ENCODE measurements around the gene FOXK2.
"Not testable (repeated sequence)": the region's sequence is repeated elsewhere in the genome, so short reads cannot be mapped to it uniquely, and the experiment has no call there.

The FOXK2 gene

DNA sequence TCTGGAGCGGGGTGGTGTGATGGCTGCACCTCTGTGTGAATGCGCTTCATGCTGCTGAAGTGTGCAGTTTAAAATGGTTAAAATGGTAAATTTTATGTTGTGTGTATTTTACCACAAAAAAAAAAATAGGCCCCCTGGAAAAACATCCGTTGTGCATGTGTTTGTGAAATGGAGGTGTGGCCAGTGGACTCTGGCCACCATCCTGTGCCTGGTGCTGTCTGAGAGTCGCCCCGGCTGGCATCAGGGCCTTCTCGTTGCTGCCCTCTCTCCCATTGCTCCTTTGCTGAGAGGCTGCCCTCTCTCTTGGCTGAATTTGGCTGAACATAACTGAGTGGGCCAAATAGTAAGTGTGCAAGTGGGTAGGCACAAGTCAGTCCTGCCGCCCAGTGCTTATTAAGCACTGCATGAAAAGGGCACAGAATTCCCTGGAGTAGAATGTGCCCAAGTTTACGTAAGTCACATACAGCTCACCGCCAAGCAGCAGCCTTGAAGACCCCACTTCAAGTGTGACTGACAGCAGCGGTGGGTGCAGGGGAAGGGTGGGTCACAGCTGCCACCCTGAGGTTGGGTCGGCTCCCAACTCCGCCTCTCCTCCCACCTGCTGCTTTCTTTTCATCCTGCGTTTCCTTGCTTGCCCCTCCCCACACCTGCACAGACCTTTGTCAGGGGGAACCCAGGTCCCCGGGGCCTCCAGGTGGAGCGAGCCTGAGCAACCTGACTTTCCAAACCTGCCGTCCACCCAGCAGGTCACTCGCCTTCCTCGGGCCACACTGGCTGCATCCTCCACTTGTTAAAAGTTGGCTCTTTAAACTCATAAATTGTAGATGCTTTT lies 46.8 kb downstream of the FOXK2 start:
- no peak for DNase-seq

DNA sequence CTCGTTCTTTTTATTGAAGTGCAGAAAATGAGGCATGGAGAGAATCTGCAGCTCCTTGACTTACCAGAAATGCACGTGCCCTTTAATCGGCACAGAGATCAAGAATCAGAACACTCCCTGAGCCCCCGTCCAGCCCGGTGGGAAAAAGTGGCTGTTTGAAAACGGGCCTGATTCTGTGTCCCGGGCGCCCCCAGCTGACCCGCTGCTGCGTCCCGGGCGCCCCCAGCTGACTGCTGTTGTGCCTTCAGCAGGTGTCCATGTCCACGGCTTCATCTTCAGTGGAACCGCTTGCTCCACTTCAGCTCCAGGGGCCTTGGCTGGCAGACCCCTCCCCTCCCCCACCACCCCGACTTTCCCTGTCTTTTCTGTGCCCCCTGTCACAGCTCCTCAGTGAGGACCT lies 47.8 kb downstream of the FOXK2 start:
- no peak for DNase-seq

DNA sequence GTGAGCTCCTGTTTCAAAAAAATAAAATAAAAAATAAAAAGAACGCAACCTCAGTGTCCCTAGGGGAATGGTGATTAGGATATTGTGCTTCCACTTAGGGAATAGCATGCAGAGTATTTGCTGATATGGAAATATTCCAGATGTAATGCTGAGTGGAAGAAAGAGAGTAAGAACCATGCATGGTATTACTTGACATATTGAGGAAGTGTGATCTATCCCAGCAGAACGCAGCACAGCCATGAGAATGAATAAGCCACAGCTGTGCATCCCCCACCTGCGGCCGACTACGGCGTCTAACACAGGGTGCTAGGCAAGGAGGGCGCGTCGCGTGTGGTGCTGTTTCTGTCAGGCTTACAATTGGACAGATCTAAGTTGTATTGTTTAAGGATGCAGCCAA lies 49.5 kb downstream of the FOXK2 start:
- DNase-seq = no peak

DNA sequence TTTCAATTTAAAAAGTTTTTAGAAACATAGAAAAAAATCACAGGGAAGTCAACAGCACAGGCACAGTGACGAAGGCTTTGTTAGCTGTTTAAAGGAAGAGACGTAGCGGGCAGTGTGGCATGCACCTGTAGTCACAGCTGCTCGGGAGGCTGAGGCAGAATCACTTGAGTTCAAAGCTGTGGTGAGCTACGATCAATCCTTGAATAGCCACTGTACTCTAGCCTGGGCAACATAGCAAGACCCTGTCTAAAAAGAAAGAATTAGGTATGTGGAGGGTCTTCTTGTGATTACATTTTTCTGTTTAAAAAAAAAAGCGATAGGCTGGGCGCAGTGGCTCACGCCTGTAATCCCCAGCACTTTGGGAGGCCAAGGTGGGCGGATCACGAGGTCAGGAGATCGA lies 50.1 kb downstream of the FOXK2 start:
- no peak for DNase-seq

DNA sequence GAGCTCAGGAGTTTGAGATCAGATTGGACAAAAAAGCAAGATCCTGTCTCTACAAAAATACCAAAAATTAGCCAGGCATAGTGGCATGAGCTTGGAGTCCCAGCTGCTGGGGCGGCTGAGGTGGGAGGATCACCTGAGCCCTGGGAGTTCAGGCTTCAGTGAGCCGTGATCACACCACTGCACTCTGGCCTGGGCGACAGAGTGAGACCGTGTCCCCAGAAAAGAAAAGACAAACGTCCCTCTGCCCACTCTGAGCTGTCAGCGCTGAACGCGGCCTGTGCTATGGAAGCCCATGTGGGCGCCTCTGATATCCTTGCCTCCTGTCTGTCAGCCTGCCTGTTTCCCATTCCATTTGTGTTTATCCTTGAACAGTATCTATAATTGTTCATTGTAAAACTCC lies 50.7 kb downstream of the FOXK2 start:
- DNase-seq = no peak

DNA sequence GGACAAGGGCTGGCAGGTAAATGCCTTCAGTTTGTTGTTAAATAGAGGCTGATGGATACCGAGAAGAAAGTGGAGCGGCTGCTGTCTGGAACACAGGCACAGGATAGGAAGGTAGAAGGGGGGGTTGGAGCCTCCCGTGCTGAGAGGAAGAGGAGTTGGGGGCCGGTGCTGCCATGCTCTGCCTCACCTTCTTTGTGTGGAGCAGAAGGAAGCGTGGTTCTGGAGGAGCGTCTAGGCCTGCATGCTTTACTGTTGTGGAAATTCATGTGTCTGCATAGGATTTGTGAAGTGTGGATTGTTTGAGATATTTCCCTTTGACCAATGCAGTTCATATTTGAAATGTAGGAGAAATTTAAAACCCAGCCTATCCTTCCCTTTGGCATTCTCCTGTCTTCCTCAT lies 52.3 kb downstream of the FOXK2 start:
- DNase-seq = no peak

DNA sequence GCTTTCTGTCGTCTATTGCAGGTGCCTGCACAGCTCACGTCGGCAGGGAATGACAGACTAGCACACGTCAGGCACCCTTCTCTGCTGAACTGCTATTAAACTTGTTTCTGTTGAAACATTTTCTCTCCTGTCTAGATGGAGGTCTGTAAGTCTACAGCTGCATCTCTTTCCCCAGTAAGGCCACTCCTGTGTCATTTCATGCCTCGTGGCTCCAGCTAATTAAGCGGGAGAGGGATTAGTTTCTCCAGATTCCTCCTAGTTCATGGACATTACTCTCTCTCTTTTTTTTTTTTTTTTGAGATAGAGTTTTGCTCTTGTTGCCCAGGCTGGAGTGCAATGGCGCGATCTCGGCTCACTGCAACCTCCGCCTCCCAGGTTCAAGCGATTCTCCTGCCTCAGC lies 54.5 kb downstream of the FOXK2 start:
- no peak for DNase-seq

DNA sequence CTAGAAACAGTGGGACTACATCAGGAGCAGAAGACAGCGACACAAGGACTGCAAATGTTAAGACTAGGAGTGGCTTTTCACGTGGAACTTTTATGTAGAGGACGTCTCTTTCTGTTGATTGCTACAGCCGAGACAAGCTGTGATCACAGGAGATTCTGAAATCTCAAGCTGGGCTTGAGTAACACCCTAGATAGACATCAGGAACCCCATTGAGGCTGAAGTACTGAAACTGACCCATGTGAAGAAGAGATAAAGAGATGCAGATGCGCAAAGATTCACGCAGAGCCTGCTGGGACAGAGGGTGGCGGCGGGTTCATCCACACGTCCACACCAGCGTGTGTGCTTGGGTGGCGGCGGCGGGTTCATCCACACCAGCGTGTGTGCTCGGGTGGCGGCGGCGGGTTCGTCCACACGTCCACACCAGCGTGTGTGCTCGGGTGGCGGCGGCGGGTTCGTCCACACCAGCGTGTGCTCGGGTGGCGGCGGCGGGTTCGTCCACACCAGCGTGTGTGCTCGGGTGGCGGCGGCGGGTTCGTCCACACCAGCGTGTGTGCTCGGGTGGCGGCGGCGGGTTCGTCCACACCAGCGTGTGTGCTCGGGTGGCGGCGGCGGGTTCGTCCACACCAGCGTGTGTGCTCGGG lies 56.2 kb downstream of the FOXK2 start:
- DNase-seq = not testable (repeated sequence)

DNA sequence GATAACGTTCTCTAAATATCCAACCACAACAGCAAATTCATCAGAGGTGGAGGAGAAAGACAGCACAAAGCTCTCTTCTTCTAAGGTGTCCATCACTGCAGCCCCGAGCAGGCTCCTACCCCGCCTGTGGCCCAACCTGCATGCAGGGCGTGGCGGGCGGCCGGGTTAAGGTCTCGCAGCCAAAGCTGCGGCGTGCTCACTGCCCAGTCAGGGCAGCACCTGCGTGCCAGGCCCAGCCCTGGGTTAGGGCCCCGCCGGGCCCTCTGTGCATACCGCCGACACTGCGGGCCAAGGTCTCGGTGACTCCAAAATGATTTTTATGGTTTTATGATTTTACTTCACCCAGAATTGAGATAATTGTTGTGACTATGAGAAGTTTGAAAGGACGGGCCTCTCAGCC lies 57.8 kb downstream of the FOXK2 start:
- no peak for DNase-seq

DNA sequence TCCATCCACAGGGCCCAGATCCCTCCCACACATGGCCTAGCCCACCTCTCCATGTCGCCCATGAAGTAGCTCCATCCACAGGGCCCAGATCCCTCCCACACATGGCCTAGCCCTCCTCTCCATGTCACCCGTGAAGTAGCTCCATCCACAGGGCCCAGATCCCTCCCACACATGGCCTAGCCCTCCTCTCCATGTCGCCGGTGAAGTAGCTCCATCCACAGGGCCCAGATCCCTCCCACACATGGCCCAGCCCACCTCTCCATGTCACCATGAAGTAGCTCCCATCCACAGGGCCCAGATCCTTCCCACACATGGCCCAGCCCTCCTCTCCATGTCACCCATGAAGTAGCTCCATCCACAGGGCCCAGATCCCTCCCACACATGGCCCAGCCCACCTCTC lies 60.4 kb downstream of the FOXK2 start:
- not testable (repeated sequence) for DNase-seq

DNA sequence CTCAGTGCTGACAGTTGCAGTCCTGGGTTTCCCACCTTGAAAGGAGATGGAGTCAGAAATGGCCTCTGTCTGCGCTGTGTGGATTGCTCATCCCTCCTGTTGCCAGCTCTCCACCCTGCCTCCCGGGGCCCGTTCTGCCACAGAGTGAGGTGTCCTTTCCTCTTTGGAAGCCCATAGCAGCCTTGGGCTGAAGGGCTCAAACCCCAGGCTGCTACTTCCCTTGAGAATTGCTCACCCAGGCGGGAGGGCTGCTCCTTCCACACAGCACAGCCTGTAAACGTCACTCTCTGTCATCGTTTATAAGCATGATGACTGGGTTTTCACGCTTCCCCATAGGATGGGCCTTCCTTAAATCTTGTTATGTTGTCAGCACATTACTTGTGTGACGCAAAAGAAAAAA lies 62.7 kb downstream of the FOXK2 start:
- DNase-seq = no peak

DNA sequence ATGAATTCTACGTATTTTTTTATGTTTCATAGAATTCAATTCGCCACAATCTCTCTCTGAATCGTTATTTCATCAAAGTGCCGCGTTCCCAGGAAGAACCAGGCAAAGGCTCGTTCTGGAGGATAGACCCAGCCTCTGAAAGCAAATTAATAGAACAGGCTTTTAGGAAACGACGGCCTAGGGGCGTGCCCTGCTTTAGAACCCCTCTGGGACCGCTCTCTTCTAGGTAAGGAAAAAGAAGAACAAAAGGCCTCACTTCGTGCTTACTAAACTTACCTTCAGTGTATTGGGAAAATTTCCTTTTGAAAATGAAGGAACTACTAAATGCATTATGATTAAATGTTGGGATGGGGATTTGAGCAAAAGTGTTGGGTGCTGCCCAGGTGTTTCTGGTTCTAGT lies 63.2 kb downstream of the FOXK2 start:
- no peak for DNase-seq

DNA sequence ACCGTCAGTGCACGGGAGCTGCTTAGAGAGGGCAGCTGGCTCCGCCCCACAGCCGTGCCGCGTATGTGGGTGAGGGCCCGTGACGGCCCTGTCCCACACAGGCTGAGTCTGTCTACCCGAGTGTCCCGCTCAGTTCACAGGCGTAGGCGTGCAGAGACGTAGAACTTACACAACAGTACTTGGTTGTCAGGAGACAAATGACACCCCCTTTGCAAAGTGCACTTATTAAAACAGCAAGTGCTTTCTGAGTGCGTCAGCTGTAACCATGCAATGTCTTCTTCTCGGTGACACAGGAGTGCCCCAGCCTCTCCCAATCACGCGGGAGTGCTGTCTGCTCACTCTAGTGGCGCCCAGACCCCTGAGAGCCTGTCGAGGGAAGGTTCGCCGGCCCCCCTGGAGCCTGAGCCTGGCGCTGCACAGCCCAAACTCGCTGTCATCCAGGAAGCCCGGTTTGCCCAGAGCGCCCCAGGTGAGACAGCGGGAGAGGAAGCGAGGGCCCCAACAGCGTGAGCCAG lies 64.2 kb downstream of the FOXK2 start:
- DNase-seq = no peak

DNA sequence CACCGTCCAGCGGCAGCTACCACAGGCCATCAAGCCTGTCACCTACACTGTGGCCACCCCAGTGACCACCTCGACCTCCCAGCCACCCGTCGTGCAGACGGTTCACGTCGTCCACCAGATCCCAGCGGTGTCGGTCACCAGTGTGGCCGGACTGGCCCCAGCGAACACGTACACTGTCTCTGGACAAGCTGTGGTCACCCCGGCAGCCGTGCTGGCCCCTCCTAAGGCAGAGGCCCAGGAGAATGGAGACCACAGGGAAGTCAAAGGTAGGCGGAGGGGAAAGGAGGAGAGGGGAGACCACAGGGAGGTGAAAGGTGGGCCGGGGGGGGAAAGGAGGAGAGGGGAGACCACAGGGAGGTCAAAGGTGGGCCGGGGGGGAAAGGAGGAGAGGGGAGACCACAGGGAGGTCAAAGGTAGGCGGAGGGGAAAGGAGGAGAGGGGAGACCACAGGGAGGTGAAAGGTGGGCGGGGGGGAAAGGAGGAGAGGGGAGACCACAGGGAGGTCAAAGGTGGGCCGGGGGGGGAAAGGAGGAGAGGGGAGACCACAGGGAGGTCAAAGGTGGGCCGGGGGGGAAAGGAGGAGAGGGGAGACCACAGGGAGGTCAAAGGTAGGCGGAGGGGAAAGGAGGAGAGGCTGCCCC lies 66.5 kb downstream of the FOXK2 start:
- not testable (repeated sequence) for DNase-seq

DNA sequence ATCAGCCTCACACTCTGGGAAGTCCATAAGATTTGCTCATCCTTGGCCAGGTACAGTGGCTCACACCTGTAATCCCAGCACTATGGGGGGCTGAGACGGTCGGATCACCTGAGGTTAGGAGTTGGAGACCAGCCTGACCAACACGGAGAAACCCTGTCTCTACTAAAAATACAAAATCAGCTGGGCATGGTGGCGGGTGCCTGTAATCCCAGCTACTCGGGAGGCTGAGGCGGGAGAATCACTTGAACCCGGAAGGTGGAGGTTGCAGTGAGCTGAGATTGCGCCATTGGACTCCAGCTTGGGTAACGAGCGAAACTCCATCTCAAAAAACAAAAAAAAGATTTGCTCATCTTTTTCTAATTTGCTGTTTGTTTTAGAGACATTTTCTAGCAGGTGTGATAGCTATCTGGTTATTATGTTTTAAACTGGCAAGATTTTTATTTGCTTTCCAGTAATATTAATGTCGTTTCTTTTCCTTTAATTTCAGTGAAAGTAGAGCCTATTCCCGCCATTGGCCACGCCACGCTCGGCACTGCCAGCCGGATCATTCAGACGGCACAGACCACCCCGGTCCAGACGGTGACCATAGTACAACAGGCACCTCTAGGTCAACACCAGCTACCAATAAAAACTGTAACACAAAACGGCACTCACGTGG lies 67.2 kb downstream of the FOXK2 start:
- no peak for DNase-seq

DNA sequence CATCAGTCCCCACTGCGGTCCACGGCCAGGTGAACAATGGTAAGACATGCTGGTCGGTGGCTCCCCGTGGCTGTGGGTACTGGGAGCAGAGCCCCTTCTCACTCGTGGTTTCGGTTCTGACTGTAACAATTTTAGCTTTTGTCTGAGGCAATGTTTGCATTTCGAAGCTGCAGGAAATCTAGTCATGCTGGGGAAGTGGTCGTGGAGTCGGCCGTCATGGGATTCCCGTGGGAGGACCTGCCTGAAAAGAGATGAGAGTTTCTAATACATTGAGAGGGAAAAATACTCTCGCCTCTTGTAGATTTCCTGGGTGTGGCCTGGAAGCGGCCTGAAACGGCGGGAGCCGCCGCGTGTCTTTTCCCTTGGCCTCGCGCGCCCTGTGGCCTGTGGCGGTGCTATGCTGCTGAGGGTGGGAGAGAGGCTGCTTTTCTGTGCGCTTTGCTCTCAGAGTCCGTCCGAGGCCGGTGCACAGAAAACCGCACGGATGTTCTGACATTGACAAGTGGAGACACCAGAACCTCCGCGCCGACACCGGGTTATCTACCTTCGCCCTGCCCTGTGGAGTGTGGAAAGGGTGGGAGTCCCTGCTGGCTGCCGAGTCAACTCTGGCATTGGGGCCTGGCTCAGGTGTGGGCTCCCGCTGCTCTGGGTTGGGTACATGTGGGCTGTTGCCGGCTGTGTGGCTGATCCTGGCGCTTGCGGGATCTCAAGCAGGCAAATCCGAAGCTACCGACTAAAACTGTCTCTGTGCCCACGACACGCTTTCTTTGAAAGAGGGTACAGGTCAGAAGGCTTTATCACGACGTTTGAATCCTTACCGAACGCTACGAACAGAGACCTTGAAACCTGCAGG lies 67.9 kb downstream of the FOXK2 start:
- DNase-seq = no peak

DNA sequence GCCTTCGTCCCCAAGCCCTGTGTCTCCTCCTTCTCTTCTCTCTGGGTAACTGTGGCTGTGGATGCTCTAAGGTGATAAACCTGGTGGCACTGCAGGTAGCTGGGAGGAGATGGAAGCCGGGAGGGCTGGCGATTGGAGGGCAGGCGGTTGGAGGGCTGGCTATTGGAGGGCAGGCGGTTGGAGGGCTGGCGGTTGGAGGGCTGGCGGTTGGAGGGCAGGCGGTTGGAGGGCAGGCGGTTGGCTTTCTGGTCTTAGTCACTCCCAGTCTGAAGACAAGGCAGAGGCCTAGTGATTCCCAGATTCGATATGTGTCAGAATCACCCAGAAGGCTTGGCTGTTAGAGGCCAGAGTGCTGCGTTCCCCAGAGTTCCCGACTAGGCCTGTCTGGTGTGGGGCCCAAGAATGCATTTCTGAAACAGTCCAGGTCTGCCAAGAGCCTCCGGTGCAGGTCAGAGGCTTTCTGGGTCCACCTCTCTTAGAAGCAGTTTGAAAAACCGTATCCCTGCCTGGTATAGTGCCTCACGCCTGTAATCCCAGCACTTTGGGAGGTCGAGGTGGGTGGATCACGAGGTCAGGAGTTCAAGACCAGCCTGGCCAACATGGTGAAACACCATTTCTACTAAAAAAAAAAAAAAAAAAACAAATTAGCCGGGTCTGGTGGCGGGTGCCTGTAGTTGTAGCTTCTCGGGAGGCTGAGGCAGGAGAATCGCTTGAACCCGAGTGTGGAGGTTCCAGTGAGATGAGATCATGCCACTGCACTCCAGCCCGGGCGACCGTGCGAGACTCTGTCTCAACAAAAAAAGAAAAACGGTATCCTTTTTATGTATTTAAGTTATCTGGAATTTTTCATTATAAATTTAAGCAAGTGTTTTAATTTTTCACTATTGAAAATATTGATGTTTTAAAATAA lies 69.0 kb downstream of the FOXK2 start:
- DNase-seq = no peak

DNA sequence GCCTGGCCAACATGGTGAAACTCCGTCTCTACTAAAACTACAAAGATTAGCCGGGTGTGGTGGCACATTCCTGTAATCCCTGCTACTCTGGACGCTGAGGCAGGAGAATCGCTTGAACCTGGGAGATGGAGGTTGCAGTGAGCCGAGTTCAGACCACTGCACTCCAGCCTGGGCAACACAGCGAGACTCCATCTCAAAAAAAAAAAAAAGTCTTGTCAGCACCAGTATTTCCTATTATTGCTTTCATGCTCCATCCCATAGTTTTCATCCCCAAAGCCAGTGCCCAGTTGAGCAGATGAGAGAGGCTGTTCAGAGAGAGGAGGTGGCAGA lies 70.3 kb downstream of the FOXK2 start:
- DNase-seq = no peak

DNA sequence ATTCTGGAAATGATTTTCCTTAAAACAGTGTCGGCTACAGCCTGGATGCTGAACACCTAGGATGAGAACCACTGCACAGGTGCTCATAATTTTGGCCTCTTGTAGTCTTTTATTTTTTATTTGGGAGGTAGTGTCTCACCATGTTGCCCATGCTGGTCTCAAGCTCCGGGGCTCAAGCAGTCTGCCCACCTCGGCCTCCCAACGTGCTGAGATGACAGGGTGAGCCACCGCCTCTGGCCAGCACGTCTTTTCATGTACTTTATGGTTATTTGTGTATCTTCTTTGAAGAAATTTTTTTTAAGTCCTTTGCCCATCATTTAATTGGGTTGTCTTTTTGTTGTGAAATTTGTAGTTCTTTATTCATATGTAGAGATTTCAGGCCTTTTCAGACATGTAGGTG lies 70.7 kb downstream of the FOXK2 start:
- DNase-seq = no peak

DNA sequence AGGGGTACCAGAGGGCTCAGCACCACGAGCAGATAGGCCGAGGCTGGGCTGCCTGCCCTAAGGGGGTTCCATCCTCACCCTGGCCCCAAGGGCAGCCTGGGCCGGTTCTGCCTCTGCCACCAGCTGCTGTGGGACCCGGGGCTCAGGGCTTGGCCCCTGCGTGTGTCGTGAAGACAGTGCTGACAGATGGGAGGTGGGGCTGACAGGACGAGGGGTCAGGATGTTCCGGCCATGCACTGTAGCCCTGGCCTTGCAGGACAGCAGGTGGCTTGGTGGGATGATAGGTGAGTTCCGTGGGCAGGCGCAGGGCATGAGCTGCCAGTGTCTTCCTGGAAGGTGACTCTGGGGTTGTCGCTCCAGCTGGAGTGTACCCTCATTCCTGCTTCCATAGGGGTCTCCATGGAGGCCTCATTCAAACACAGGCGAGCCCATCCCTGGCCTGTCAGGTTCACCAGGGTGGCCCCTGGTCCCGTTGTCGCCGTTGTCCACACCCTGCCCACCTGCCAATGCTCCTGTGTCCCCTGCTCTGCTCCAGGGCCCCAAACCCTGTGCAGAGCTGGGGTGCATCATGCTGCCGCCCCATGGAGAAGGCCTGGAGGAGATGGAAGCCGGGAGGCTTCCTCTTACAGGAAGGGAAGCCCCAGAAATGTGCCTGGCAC lies 71.5 kb downstream of the FOXK2 start:
- DNase-seq = no peak

DNA sequence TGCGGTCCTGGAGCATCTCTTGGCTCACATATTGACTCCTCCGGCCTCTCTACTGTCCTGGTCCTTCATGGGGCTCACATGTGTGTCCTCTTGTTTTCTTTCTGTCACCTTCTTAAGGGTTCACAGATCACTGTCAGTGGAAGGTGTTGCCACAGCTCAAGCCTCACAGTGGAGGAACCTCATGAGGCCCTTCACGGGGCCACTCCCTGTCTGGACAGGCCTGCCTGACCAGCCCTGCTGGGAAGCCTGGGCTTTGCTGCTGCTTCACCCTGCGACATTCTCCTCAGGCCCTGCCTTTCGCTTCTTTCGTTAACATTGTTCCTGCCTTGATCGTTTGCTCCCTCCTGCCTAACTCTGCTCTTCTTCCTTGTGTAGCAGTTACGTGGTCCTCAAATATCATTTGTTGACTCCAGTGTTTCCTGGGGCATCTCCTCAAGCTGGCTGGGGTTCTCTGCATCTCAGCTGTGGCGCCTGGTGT lies 72.8 kb downstream of the FOXK2 start:
- no peak for DNase-seq
